SW480 (cell line): ENCODE data around the gene ULK4.
"Not testable (repeated sequence)": the region's sequence is repeated elsewhere in the genome, so short reads cannot be mapped to it uniquely, and the experiment has no call there.

Source experiments
- DNase-seq: peaks from one replicate; pipeline ENCODE4 v3.0.0-alpha.2; 2016; ENCODE audit warnings: low spot score

Gene ULK4

GRCh38 chr3:41867533-41867932 lies 94.4 kb downstream of the ULK4 start:
- no peak for DNase-seq

DNA sequence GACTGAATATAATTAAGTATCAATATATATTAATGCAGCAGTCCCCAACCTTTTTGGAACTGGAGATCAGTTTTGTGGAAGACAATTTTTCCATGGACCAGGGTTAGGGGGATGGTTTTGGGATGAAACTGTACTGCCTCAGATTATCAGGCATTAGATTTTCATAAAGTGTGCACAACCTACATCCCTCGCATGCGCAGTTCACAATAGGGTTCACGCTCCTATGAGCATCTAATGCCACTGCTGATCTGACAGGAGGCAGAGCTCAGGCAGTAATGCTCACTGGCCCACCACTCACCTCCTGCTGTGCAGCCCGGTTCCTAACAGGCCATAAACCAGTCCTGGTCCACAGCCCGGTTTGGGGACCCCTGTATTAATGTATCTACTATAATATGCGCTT lies 95.6 kb downstream of the ULK4 start:
- DNase-seq = no peak

- DNase-seq = no peak
Measured at GRCh38 chr3:41863024-41863423, 98.9 kb downstream of the ULK4 start.

DNA sequence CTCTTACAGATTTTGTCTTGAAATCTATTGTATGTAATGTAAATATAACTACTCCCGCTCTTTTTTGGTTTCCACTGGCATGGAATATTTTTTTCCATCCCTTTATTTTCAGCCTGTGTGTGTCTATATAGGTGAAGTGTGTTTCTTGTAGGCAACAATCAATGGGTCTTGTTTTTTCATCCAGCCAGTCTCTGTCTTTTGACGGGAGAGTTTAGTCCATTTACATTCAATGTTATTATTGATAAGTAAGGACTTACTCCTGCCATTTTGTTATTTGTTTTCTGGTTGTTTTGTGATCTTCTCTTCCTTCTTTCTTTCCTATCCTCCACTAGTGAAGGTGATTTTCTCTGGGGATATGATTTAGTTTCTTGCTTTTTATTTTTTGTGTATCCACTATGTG lies 101.4 kb downstream of the ULK4 start:
- not testable (repeated sequence) for DNase-seq

DNA sequence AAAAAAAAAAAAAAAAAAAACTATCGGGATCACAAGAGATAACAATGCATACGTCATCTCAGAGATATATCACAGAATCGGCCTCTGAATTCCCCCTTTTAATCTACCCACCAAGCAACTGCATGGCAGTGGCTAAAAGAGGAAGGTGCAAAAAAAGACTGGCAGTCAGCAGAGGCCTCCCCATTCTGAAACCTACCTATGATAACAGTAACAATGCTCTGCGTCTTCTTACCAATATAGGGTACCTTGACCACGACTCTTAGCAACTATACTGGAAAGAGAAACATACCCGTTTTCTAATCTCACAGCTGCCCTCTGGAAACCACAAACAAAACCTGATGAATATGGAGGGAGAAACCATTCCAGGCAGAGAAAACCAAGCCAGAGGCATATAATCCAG lies 106.9 kb downstream of the ULK4 start:
- no peak for DNase-seq

GRCh38 chr3:41853540-41854196 lies 108.2 kb downstream of the ULK4 start:
- DNase-seq = no peak

DNA sequence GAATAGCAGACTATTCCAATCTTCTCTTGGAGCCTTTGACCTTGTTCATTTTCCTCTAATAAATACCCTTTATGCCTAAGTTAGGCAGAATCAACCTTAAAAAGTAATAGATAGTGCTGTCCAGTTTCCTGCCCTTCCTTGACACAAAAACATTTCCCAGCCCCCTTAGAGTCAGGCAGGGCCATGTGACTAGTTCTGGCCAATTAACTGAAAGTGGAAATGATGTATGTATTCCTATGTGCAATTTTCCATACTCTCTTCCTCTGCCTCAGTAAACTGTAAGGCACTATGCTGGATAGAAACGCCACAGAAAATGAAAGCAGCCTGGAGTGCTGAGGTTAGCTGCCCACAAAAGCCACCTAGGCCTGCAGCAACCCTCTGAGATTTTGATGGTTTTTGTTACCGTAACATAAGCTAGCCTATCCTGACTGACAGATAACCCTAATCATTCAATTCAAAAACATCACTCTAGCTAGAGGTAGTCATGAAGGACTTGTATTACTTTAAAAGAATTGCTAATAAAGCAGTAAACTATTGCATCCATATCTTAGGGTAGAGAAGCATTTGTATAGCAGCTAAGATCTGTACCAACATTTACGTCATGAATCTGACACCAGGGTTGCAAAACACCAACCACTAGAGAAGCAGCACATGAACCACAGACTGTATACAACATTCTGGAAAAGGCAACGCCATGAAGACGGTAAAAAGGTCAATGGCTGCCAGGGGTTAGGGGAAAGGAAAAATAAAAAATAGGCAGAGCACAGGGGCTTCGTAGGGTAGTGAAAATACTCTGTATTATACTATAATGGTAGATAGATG lies 112.9 kb downstream of the ULK4 start:
- no peak for DNase-seq

GRCh38 chr3:41847679-41848078 lies 114.2 kb downstream of the ULK4 start:
- no peak for DNase-seq

GRCh38 chr3:41846850-41847249 lies 115.1 kb downstream of the ULK4 start:
- no peak for DNase-seq

DNA sequence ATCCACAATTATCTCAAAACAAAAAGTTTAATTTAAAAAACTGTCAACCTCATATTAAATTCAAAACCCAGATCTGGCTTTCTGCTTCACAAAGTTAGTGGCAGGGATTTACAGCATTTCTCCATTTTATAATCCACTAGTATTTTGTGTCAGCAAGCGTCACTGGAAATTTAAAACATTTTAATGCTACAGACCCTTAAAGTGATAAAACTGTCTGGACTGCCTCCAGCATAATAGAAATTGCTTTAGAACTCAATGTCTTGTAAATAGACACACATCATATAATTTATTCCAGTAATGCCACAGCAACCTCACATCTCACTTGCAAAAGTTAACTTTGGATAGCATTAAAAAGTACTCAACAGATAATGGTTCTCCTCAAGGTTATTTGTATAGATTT lies 116.1 kb downstream of the ULK4 start:
- no peak for DNase-seq

- not testable (repeated sequence) for DNase-seq
Measured at GRCh38 chr3:41844256-41844655, 117.6 kb downstream of the ULK4 start.

- DNase-seq = not testable (repeated sequence)
Measured at GRCh38 chr3:41840936-41841668, 120.8 kb downstream of the ULK4 start.

DNA sequence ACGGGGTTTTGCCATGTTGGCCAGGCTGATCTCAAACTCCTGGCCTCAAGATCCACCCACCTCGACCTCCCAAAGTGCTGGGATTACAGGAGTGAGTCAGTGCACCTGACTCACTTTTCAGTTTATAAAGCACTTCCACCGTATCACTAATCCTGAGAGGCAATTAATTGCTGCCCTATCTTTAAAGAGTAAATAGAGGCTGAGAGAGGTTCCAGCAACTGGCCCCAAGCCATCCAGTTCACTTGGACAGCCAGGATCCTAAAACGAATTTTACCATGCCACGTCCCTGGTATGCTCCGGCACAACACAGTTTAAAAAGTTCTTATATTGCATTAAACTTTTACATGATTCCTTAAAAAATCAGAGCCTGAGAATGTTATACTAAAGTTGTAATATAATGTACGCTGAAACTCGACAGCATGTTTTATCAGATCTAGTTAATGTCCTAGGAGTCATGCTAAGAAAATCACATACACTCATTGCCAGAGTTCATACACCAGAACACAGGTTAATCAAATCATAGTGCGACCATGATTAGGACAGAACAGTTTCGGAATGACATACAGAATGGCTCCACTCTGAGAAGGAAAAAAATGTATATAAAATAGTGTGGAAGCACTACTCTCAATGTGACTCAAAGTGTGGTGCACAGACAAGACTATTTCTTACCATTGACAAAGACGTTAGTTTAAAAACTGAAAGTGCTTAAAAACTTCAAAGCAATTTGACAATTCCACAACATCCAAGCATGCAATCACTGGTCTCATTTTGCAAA lies 125.4 kb downstream of the ULK4 start:
- no peak for DNase-seq

GRCh38 chr3:41833628-41834027 lies 128.3 kb downstream of the ULK4 start:
- DNase-seq = no peak

GRCh38 chr3:41819236-41819635 lies 142.7 kb downstream of the ULK4 start:
- no peak for DNase-seq

GRCh38 chr3:41808618-41809017 lies 153.3 kb downstream of the ULK4 start:
- DNase-seq = no peak

GRCh38 chr3:41808152-41808551 lies 153.8 kb downstream of the ULK4 start:
- peak; percentile 42 for DNase-seq

DNA sequence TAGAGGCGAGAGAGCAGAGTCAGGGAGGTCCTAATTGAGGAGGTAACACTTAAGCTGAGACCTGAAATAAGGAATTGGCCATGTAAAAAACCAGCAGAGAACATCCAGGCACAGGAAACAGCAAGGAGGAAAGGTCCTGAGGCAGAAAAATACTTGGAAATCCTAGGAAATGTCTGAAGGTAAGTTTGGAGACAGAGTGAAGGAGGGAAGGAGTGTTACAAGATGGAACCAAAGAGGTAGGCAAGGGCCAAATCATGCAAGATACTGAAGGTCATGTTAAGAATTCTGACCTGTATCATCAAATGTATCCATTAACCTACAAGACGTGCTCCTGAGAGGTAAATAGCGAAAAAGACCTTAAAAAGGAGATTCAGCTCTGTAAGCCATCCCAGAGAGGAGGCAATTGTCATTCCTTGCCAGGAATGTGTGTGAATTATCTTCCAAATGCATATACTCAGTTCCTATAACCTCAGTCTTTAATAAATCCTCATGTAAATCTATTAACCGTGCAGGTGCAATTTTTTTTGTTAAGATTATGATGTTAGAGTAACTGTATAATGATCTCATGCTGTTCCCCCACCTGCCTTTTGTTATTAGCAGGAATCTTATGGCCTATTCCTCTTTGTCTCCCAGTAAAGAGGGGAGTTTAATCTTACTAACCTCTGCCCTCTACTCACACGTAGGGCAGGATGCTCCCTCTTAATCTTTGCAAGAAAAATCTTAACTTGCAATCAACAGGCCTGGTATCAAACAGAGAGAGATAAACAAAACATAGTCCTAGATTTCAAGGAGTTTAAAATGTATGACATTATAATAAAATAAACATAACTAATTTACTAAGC lies 166.9 kb downstream of the ULK4 start:
- no peak for DNase-seq

- DNase-seq = no peak
Measured at GRCh38 chr3:41792806-41793205, 169.1 kb downstream of the ULK4 start.

GRCh38 chr3:41769106-41769505 lies 192.8 kb downstream of the ULK4 start:
- DNase-seq = no peak

GRCh38 chr3:41768363-41768762 lies 193.5 kb downstream of the ULK4 start:
- DNase-seq = no peak
